Measurements from ENCODE around the gene ZNF324B. TPM values are rescaled to one million over a fixed set of nuclear protein-coding genes. Genes with fewer than 3 reads are reported as not detected.

The ZNF324B gene
- total RNA-seq, 1 experiment from 2014 or later = 7.2 TPM

DNA sequence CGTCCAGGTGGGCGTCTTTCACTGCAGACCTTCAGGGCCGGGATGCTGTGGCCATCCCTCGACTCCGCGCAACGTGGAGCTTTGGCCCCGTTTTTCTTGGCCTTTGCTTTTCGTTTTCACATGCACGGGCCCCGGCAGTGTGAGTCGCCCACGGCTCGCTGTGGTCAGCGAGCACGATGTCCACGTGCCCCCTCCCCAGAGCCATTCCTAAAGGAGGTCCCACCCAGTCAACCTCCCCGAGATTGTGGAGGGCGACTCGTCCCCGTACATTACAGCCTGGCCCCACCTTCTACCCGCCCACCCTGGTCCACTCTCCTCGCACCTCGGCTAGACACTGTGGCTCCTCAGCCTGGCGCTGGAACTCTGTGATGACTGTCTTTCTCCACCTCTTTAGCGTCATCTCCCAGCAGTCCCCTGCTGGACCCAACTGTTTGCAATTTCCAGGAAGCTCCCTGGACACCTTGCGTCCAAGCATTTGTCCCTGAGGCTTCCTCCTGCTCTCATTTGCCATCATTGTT, 25.1 kb downstream of the ZNF324B start:
- intact Hi-C loops (cut with micrococcal nuclease) = no loop called here
- BruUV-seq (replicated peaks) = no TSS peak
- Mint-ChIP-seq H3K9me3 (ENCODE audit: unreplicated experiment) (no peaks in the 10 kb centered on the region), H3K4me1 (ENCODE audit: insufficient read depth, unreplicated experiment) (peaks cover 10% of the 10 kb centered on the region), H3K27ac (ENCODE audit: low read depth, unreplicated experiment) (peak overlapping the region; percentile 92), H3K36me3 (ENCODE audit: insufficient read depth, unreplicated experiment) (peaks cover 72% of the 10 kb centered on the region), H3K4me3 (ENCODE audit: unreplicated experiment) (peak overlapping the region; percentile 90), H3K27me3 (ENCODE audit: insufficient read depth, unreplicated experiment) (no peaks in the 10 kb centered on the region)
- CTCF ChIA-PET = interaction anchor here (1.4 kb wide), 1 partner anchor 43 kb away, joined by 6 read pairs; the partner anchor contains the start of gene ZBTB45
- POLR2A ChIA-PET = interaction anchor here (0.7 to 2.7 kb wide), 8 partner anchors 13 to 1074 kb away, joined by 3 to 13 read pairs (median 4); partner anchors contain the start of genes TRIM28, ZBTB45, ZNF497 and ZNF584
- DNase-seq (ENCODE audit: unreplicated experiment) = peak; percentile 38
- TF ChIP-seq, protein P1, sequence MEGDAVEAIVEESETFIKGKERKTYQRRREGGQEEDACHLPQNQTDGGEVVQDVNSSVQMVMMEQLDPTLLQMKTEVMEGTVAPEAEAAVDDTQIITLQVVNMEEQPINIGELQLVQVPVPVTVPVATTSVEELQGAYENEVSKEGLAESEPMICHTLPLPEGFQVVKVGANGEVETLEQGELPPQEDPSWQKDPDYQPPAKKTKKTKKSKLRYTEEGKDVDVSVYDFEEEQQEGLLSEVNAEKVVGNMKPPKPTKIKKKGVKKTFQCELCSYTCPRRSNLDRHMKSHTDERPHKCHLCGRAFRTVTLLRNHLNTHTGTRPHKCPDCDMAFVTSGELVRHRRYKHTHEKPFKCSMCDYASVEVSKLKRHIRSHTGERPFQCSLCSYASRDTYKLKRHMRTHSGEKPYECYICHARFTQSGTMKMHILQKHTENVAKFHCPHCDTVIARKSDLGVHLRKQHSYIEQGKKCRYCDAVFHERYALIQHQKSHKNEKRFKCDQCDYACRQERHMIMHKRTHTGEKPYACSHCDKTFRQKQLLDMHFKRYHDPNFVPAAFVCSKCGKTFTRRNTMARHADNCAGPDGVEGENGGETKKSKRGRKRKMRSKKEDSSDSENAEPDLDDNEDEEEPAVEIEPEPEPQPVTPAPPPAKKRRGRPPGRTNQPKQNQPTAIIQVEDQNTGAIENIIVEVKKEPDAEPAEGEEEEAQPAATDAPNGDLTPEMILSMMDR (IDR thresholded peaks at IDR 0.05; ENCODE audit: unreplicated experiment) = no peak

GRCh38 chr19:58477130-58477529, 25.7 kb downstream of the ZNF324B start:
- intact Hi-C loops (cut with micrococcal nuclease) = no loop called here

DNA sequence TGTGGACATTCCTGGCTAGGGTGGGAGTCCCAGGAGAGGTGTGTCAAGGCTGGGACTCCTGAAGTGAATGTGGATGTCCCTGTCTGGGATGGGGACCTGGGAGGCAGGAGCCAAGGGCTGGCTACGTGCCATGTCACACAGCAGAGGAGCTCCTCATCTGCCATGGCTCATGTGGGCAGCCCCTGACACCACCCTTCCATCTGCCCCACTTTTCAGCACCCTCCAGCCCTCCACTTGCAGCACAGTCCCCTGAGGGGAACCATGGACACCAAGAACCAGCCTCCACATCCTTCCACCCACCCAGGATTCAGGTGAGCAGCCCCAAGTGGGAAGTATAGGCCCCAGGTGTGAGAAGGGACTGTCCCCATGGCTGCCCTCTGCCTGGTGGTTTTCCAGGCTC, 26.4 kb downstream of the ZNF324B start:
- BruUV-seq (replicated peaks) = no TSS peak
- TF ChIP-seq, protein P1 (IDR thresholded peaks at IDR 0.05; ENCODE audit: unreplicated experiment) = no peak
- Mint-ChIP-seq H3K9me3 (ENCODE audit: unreplicated experiment) (no peaks in the 10 kb centered on the region), H3K4me1 (ENCODE audit: insufficient read depth, unreplicated experiment) (peaks cover 10% of the 10 kb centered on the region), H3K27me3 (ENCODE audit: insufficient read depth, unreplicated experiment) (no peaks in the 10 kb centered on the region), H3K4me3 (ENCODE audit: unreplicated experiment) (no peak overlapping the region), H3K27ac (ENCODE audit: low read depth, unreplicated experiment) (no peak overlapping the region), H3K36me3 (ENCODE audit: insufficient read depth, unreplicated experiment) (peaks cover 63% of the 10 kb centered on the region)
- DNase-seq (ENCODE audit: unreplicated experiment) = no peak
- intact Hi-C loops (cut with micrococcal nuclease) = no loop called here
- POLR2A ChIA-PET = interaction anchor here (0.9 kb wide), 1 partner anchor 11 kb away, joined by 3 read pairs; no protein-coding TSS in a partner anchor
- CTCF ChIA-PET = interaction anchor here (1.4 kb wide), 1 partner anchor 42 kb away, joined by 6 read pairs; the partner anchor contains the start of gene ZBTB45

More at GRCh38 chr19:58477130-58477529, 25.7 kb downstream of the ZNF324B start:
- CTCF ChIA-PET = interaction anchor here (1.4 kb wide), 1 partner anchor 42 kb away, joined by 6 read pairs; the partner anchor contains the start of gene ZBTB45
- DNase-seq (ENCODE audit: unreplicated experiment) = no peak
- Mint-ChIP-seq H3K9me3 (ENCODE audit: unreplicated experiment) (no peaks in the 10 kb centered on the region), H3K4me3 (ENCODE audit: unreplicated experiment) (peak overlapping the region; percentile 90), H3K36me3 (ENCODE audit: insufficient read depth, unreplicated experiment) (peaks cover 70% of the 10 kb centered on the region), H3K27ac (ENCODE audit: low read depth, unreplicated experiment) (peak overlapping the region; percentile 92), H3K4me1 (ENCODE audit: insufficient read depth, unreplicated experiment) (peaks cover 10% of the 10 kb centered on the region), H3K27me3 (ENCODE audit: insufficient read depth, unreplicated experiment) (no peaks in the 10 kb centered on the region)
- TF ChIP-seq, protein P1 (IDR thresholded peaks at IDR 0.05; ENCODE audit: unreplicated experiment) = no peak
- POLR2A ChIA-PET = interaction anchor here (0.7 to 2.7 kb wide), 5 partner anchors 12 to 1075 kb away, joined by 3 to 13 read pairs (median 5); partner anchors contain the start of genes ZBTB45 and ZNF584
- no TSS peak for BruUV-seq (replicated peaks)

- H3K4me3 Mint-ChIP-seq (ENCODE audit: unreplicated experiment) = peak overlapping the region; percentile 14
- H3K4me1 Mint-ChIP-seq (ENCODE audit: insufficient read depth, unreplicated experiment) = peaks cover 10% of the 10 kb centered on the region
- no peak for DNase-seq (ENCODE audit: unreplicated experiment)
- ChIA-PET CTCF (no interaction called here), POLR2A (interaction anchor here (0.9 kb wide), 1 partner anchor 80 kb away, joined by 4 read pairs; no protein-coding TSS in a partner anchor)
- peaks cover 58% of the 10 kb centered on the region for H3K36me3 Mint-ChIP-seq (ENCODE audit: insufficient read depth, unreplicated experiment)
- H3K27ac Mint-ChIP-seq (ENCODE audit: low read depth, unreplicated experiment) = no peak overlapping the region
- no peaks in the 10 kb centered on the region for H3K27me3 Mint-ChIP-seq (ENCODE audit: insufficient read depth, unreplicated experiment)
- no peaks in the 10 kb centered on the region for H3K9me3 Mint-ChIP-seq (ENCODE audit: unreplicated experiment)
- TF ChIP-seq, protein P1 (IDR thresholded peaks at IDR 0.05; ENCODE audit: unreplicated experiment) = no peak
- no TSS peak for BruUV-seq (replicated peaks)
- intact Hi-C loops (cut with micrococcal nuclease) = no loop called here
Measured at GRCh38 chr19:58479303-58479702, 27.9 kb downstream of the ZNF324B start.
